ENCODE data around the gene STX16. TPM values are rescaled to one million over a fixed set of nuclear protein-coding genes. Genes with fewer than 3 reads are reported as not detected.

The STX16 gene
- total and polyA plus RNA-seq, 2 donors (not counting 1 experiment from before 2014, with no cell fraction given) = 39.3 to 64.9 TPM

GRCh38 chr20:58616411-58616810, 34.7 kb upstream of the STX16 start:
- no peak for DNase-seq (ENCODE audit: low read depth in 2 of 2)
- Histone ChIP-seq H3K36me3 (ENCODE audit: control insufficient read depth, insufficient read depth, low read length) (no peaks in the 10 kb centered on the region), H3K9me3 (ENCODE audit: control insufficient read depth, insufficient read depth, low read depth, low read length) (no peaks in the 10 kb centered on the region), H3K9ac (ENCODE audit: insufficient read depth, low read length) (no peak overlapping the region), H4K20me1 (ENCODE audit: control insufficient read depth, extremely low read depth, insufficient read depth, low read length) (no peaks in the 10 kb centered on the region), H3K79me2 (ENCODE audit: control insufficient read depth, insufficient read depth, low read length) (no peaks in the 10 kb centered on the region), H3K4me1 (ENCODE audit: control insufficient read depth, extremely low read depth, insufficient read depth, low read length) (no peaks in the 10 kb centered on the region), H3K27me3 (ENCODE audit: control insufficient read depth, insufficient read depth, low read length) (no peaks in the 10 kb centered on the region), H3K4me2 (ENCODE audit: extremely low read depth, insufficient read depth, low read length) (no peak overlapping the region), H3K4me3 (replicated peaks in 1 of 4; ENCODE audit: control extremely low read depth in 1 of 4, insufficient read depth in 1 of 4, low read depth in 3 of 4, low read length in 4 of 4) (no peak overlapping the region), H3K27ac (ENCODE audit: insufficient read depth, low read length) (no peak overlapping the region), H2AFZ (ENCODE audit: low read length) (no peak overlapping the region)
- TF ChIP-seq CTCF (conservative IDR thresholded peaks at IDR 0.05 in 1 of 2, IDR thresholded peaks at IDR 0.05 in 1 of 2; ENCODE audit: low read depth in 1 of 2, low read length in 2 of 2) (no peak), EZH2 (IDR thresholded peaks at IDR 0.05; ENCODE audit: low read length, missing control alignments) (no peak)

GRCh38 chr20:58617158-58617557, 33.9 kb upstream of the STX16 start:
- no peak for TF ChIP-seq CTCF (conservative IDR thresholded peaks at IDR 0.05 in 1 of 2, IDR thresholded peaks at IDR 0.05 in 1 of 2; ENCODE audit: low read depth in 1 of 2, low read length in 2 of 2)
- no peak for TF ChIP-seq EZH2 (IDR thresholded peaks at IDR 0.05; ENCODE audit: low read length, missing control alignments)
- H3K4me1 ChIP-seq (ENCODE audit: control insufficient read depth, extremely low read depth, insufficient read depth, low read length) = no peaks in the 10 kb centered on the region
- H3K4me2 ChIP-seq (ENCODE audit: extremely low read depth, insufficient read depth, low read length) = no peak overlapping the region
- no peaks in the 10 kb centered on the region for H3K9me3 ChIP-seq (ENCODE audit: control insufficient read depth, insufficient read depth, low read depth, low read length)
- H3K36me3 ChIP-seq (ENCODE audit: control insufficient read depth, insufficient read depth, low read length) = no peaks in the 10 kb centered on the region
- H3K4me3 ChIP-seq (replicated peaks in 1 of 4; ENCODE audit: control extremely low read depth in 1 of 4, insufficient read depth in 1 of 4, low read depth in 3 of 4, low read length in 4 of 4) = no peak overlapping the region
- H3K9ac ChIP-seq (ENCODE audit: insufficient read depth, low read length) = no peak overlapping the region
- H2AFZ ChIP-seq (ENCODE audit: low read length) = no peak overlapping the region
- no peaks in the 10 kb centered on the region for H4K20me1 ChIP-seq (ENCODE audit: control insufficient read depth, extremely low read depth, insufficient read depth, low read length)
- no peak overlapping the region for H3K27ac ChIP-seq (ENCODE audit: insufficient read depth, low read length)
- H3K79me2 ChIP-seq (ENCODE audit: control insufficient read depth, insufficient read depth, low read length) = no peaks in the 10 kb centered on the region
- H3K27me3 ChIP-seq (ENCODE audit: control insufficient read depth, insufficient read depth, low read length) = no peaks in the 10 kb centered on the region
- no peak for DNase-seq (ENCODE audit: low read depth in 2 of 2)

- H3K4me1 ChIP-seq (ENCODE audit: control insufficient read depth, extremely low read depth, insufficient read depth, low read length) = peaks cover 2% of the 10 kb centered on the region
- no peaks in the 10 kb centered on the region for H4K20me1 ChIP-seq (ENCODE audit: control insufficient read depth, extremely low read depth, insufficient read depth, low read length)
- TF ChIP-seq EZH2 (IDR thresholded peaks at IDR 0.05; ENCODE audit: low read length, missing control alignments) (no peak), CTCF (conservative IDR thresholded peaks at IDR 0.05 in 1 of 2, IDR thresholded peaks at IDR 0.05 in 1 of 2; ENCODE audit: low read depth in 1 of 2, low read length in 2 of 2) (no peak)
- H3K27ac ChIP-seq (ENCODE audit: insufficient read depth, low read length) = no peak overlapping the region
- H3K27me3 ChIP-seq (ENCODE audit: control insufficient read depth, insufficient read depth, low read length) = no peaks in the 10 kb centered on the region
- DNase-seq (ENCODE audit: low read depth in 2 of 2) = peak; percentile 85 to 86
- H3K79me2 ChIP-seq (ENCODE audit: control insufficient read depth, insufficient read depth, low read length) = no peaks in the 10 kb centered on the region
- no peaks in the 10 kb centered on the region for H3K36me3 ChIP-seq (ENCODE audit: control insufficient read depth, insufficient read depth, low read length)
- H3K9ac ChIP-seq (ENCODE audit: insufficient read depth, low read length) = no peak overlapping the region
- H2AFZ ChIP-seq (ENCODE audit: low read length) = no peak overlapping the region
- no peaks in the 10 kb centered on the region for H3K9me3 ChIP-seq (ENCODE audit: control insufficient read depth, insufficient read depth, low read depth, low read length)
- no peak overlapping the region for H3K4me3 ChIP-seq (replicated peaks in 1 of 4; ENCODE audit: control extremely low read depth in 1 of 4, insufficient read depth in 1 of 4, low read depth in 3 of 4, low read length in 4 of 4)
- H3K4me2 ChIP-seq (ENCODE audit: extremely low read depth, insufficient read depth, low read length) = no peak overlapping the region
Observed at GRCh38 chr20:58618351-58619076, 32.6 kb upstream of the STX16 start.
